ENCODE measurements around the gene SAMSN1.

DNA sequence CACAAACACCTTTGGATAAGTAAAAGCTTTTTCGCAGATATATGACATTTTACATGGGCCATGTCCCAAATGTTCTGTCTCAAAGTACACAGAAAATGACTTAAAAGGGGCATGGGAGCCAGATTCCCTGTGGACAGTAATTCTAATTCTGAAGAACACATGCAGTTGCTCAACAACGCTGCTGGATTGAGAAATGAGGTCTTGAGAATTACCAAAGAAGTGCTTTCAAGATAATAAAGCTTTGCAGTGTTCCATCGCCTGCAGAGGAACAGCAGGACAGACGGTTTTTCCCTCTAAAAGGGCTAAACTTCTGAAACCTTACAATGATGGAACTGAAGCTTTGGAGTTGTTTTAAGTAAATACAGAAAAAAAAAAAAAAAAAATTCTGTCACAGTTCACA lies 107.9 kb downstream of the SAMSN1 start:
- no peak for TF ChIP-seq POLR2A (IDR thresholded peaks at IDR 0.05)
- TF ChIP-seq, protein P1, sequence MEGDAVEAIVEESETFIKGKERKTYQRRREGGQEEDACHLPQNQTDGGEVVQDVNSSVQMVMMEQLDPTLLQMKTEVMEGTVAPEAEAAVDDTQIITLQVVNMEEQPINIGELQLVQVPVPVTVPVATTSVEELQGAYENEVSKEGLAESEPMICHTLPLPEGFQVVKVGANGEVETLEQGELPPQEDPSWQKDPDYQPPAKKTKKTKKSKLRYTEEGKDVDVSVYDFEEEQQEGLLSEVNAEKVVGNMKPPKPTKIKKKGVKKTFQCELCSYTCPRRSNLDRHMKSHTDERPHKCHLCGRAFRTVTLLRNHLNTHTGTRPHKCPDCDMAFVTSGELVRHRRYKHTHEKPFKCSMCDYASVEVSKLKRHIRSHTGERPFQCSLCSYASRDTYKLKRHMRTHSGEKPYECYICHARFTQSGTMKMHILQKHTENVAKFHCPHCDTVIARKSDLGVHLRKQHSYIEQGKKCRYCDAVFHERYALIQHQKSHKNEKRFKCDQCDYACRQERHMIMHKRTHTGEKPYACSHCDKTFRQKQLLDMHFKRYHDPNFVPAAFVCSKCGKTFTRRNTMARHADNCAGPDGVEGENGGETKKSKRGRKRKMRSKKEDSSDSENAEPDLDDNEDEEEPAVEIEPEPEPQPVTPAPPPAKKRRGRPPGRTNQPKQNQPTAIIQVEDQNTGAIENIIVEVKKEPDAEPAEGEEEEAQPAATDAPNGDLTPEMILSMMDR (IDR thresholded peaks at IDR 0.05), result no peak

Data from right lobe of liver (tissue), 4 donors.